Measurements from ENCODE around the gene ZNF280B.
"Not testable (repeated sequence)": the region's sequence is repeated elsewhere in the genome, so short reads cannot be mapped to it uniquely, and the experiment has no call there.

ZNF280B gene

GRCh38 chr22:22509912-22510311, 1.4 kb upstream of the ZNF280B start:
- H3K9ac ChIP-seq (ENCODE audit: low read depth in 1 of 2, low read length in 2 of 2); H3K27ac ChIP-seq (ENCODE audit: low read depth, low read length); H3K27me3 ChIP-seq (ENCODE audit: control insufficient read depth in 1 of 2, insufficient read depth in 2 of 2, low read length in 2 of 2); H3K9me3 ChIP-seq (ENCODE audit: control insufficient read depth in 1 of 2, low read length in 2 of 2); H3K4me3 ChIP-seq (ENCODE audit: low read depth in 1 of 2, low read length in 2 of 2); H3K36me3 ChIP-seq (ENCODE audit: control insufficient read depth in 1 of 2, insufficient read depth in 2 of 2, low read length in 2 of 2); H3K4me1 ChIP-seq (ENCODE audit: control insufficient read depth in 1 of 2, insufficient read depth in 2 of 2, low read length in 2 of 2): not testable (repeated sequence)

- H3K4me3 ChIP-seq (ENCODE audit: low read depth in 1 of 2, low read length in 2 of 2) = peak overlapping the region; percentile 72 to 85
- no peaks in the 10 kb centered on the region for H3K9me3 ChIP-seq (ENCODE audit: control insufficient read depth in 1 of 2, low read length in 2 of 2)
- no peaks in the 10 kb centered on the region for H3K27me3 ChIP-seq (ENCODE audit: control insufficient read depth in 1 of 2, insufficient read depth in 2 of 2, low read length in 2 of 2)
- H3K27ac ChIP-seq (ENCODE audit: low read depth, low read length) = no peak overlapping the region
- peak overlapping the region in 1 of 2 donors; percentile 26 for H3K9ac ChIP-seq (ENCODE audit: low read depth in 1 of 2, low read length in 2 of 2)
- H3K4me1 ChIP-seq (ENCODE audit: control insufficient read depth in 1 of 2, insufficient read depth in 2 of 2, low read length in 2 of 2) = peaks cover 4% of the 10 kb centered on the region in 2 donors
- H3K36me3 ChIP-seq (ENCODE audit: control insufficient read depth in 1 of 2, insufficient read depth in 2 of 2, low read length in 2 of 2) = no peaks in the 10 kb centered on the region
Measured at GRCh38 chr22:22507743-22508273, 734 bp downstream of the ZNF280B start.

DNA sequence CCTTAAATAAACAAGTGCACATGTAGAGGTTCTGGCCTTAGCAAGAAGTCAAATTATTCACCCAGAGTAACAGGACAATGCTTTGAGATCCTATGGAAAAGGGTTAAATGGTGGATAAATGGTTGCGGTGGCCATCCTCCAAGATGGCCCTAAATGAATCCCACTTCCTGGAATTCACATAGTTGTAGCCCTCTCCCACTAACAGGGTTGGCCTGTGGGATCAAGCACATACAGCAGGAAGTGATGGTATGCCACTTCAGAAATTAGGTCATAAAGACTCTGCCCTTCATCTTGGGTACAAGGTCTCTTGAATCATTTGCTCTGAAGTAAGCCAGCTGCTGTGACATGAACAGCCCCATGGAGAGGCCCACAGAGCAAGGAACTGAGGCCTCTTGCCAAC, 1.8 kb downstream of the ZNF280B start:
- Histone ChIP-seq H3K9ac (ENCODE audit: low read depth in 1 of 2, low read length in 2 of 2) (no peak overlapping the region), H3K27ac (ENCODE audit: low read depth, low read length) (no peak overlapping the region), H3K9me3 (ENCODE audit: control insufficient read depth in 1 of 2, low read length in 2 of 2) (no peaks in the 10 kb centered on the region), H3K4me1 (ENCODE audit: control insufficient read depth in 1 of 2, insufficient read depth in 2 of 2, low read length in 2 of 2) (peaks cover 4% of the 10 kb centered on the region in 2 donors), H3K36me3 (ENCODE audit: control insufficient read depth in 1 of 2, insufficient read depth in 2 of 2, low read length in 2 of 2) (no peaks in the 10 kb centered on the region), H3K27me3 (ENCODE audit: control insufficient read depth in 1 of 2, insufficient read depth in 2 of 2, low read length in 2 of 2) (no peaks in the 10 kb centered on the region), H3K4me3 (ENCODE audit: low read depth in 1 of 2, low read length in 2 of 2) (no peak overlapping the region)

DNA sequence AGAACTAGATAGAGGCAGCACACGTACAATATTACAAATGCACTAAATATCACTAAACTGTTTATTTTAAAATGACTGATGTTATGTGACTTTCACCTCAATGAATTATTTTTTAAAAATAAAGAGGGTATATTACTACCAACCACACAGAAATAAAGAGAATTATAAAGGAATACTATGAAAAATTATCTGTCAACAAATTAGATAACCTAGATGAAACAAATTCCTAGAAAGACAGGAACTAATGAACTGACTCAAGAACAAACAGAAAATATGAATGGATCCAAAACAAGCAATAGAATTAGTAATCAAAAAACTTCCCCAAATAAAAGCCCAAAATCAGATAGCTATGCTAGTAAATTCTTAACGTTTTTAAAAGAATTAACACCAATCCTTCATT, 10.3 kb downstream of the ZNF280B start:
- Histone ChIP-seq H3K9ac (ENCODE audit: low read depth in 1 of 2, low read length in 2 of 2) (no peak overlapping the region), H3K4me3 (ENCODE audit: low read depth in 1 of 2, low read length in 2 of 2) (no peak overlapping the region), H3K4me1 (ENCODE audit: control insufficient read depth in 1 of 2, insufficient read depth in 2 of 2, low read length in 2 of 2) (no peaks in the 10 kb centered on the region), H3K36me3 (ENCODE audit: control insufficient read depth in 1 of 2, insufficient read depth in 2 of 2, low read length in 2 of 2) (no peaks in the 10 kb centered on the region), H3K27ac (ENCODE audit: low read depth, low read length) (no peak overlapping the region), H3K9me3 (ENCODE audit: control insufficient read depth in 1 of 2, low read length in 2 of 2) (no peaks in the 10 kb centered on the region), H3K27me3 (ENCODE audit: control insufficient read depth in 1 of 2, insufficient read depth in 2 of 2, low read length in 2 of 2) (no peaks in the 10 kb centered on the region)

GRCh38 chr22:22491589-22491988, 17.0 kb downstream of the ZNF280B start:
- not testable (repeated sequence) for H3K9ac ChIP-seq (ENCODE audit: low read depth in 1 of 2, low read length in 2 of 2); H3K9me3 ChIP-seq (ENCODE audit: control insufficient read depth in 1 of 2, low read length in 2 of 2); H3K27me3 ChIP-seq (ENCODE audit: control insufficient read depth in 1 of 2, insufficient read depth in 2 of 2, low read length in 2 of 2); H3K36me3 ChIP-seq (ENCODE audit: control insufficient read depth in 1 of 2, insufficient read depth in 2 of 2, low read length in 2 of 2); H3K4me3 ChIP-seq (ENCODE audit: low read depth in 1 of 2, low read length in 2 of 2); H3K27ac ChIP-seq (ENCODE audit: low read depth, low read length); H3K4me1 ChIP-seq (ENCODE audit: control insufficient read depth in 1 of 2, insufficient read depth in 2 of 2, low read length in 2 of 2)

GRCh38 chr22:22488736-22489135, 19.8 kb downstream of the ZNF280B start:
- Histone ChIP-seq H3K36me3 (ENCODE audit: control insufficient read depth in 1 of 2, insufficient read depth in 2 of 2, low read length in 2 of 2) (no peaks in the 10 kb centered on the region), H3K27ac (ENCODE audit: low read depth, low read length) (no peak overlapping the region), H3K27me3 (ENCODE audit: control insufficient read depth in 1 of 2, insufficient read depth in 2 of 2, low read length in 2 of 2) (no peaks in the 10 kb centered on the region), H3K4me1 (ENCODE audit: control insufficient read depth in 1 of 2, insufficient read depth in 2 of 2, low read length in 2 of 2) (no peaks in the 10 kb centered on the region), H3K9me3 (ENCODE audit: control insufficient read depth in 1 of 2, low read length in 2 of 2) (no peaks in the 10 kb centered on the region), H3K4me3 (ENCODE audit: low read depth in 1 of 2, low read length in 2 of 2) (no peak overlapping the region), H3K9ac (ENCODE audit: low read depth in 1 of 2, low read length in 2 of 2) (no peak overlapping the region)

DNA sequence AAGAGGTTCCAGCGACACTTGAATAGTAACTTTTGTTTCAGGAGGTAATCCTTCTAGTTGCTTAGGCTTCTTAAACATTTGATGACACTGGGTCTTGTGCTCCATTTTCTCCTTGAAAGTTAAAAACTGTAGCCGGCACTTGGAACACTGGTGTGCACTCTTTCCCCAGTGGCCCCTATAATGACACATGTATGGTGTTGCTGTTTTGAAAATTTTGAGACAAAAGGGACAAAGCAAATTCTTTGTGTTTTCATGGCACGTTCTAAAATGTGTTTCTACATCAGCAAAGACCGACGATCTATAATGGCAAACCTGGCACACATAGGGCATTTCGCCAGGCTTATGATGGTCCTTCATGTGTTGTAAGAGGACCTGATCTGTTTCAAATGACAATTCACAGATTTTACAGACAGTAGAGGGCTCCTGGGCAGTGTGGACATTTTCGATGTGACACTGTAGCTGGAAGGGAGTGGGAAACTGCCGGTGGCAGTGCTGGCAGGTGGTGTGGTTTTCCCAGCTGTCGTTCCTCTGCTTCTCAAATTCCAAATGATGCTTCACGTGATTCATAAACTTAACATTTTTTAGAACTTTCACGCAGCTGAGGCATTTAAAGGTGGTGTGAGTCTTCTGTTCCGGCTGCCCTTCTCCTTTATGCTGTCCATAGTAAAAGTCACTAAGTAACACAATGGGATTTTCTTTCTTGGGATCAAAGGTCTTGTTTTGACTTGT, 20.5 kb downstream of the ZNF280B start:
- H3K27me3 ChIP-seq (ENCODE audit: control insufficient read depth in 1 of 2, insufficient read depth in 2 of 2, low read length in 2 of 2) = no peaks in the 10 kb centered on the region
- no peaks in the 10 kb centered on the region for H3K4me1 ChIP-seq (ENCODE audit: control insufficient read depth in 1 of 2, insufficient read depth in 2 of 2, low read length in 2 of 2)
- H3K36me3 ChIP-seq (ENCODE audit: control insufficient read depth in 1 of 2, insufficient read depth in 2 of 2, low read length in 2 of 2) = no peaks in the 10 kb centered on the region
- no peak overlapping the region for H3K4me3 ChIP-seq (ENCODE audit: low read depth in 1 of 2, low read length in 2 of 2)
- no peak overlapping the region for H3K27ac ChIP-seq (ENCODE audit: low read depth, low read length)
- H3K9ac ChIP-seq (ENCODE audit: low read depth in 1 of 2, low read length in 2 of 2) = no peak overlapping the region
- H3K9me3 ChIP-seq (ENCODE audit: control insufficient read depth in 1 of 2, low read length in 2 of 2) = no peaks in the 10 kb centered on the region

DNA sequence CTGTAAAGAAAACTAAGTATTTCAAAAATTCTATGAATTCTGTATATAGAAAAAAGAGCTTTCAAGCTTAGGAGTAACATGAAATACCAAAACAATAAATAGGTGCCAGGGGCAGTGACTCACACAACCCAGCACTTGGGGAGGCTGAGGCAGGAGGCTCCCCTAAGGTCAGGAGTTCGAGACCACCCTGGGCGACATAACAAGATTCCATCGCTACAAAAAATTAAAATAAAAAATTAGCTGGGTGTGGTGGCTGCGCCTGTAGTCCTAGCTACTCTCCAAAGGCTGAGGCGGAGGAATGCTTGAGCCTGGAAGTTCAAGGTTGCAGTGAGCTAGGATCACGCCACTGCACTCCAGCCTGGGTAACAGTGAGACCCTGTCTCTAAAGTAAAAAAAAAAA, 21.5 kb downstream of the ZNF280B start:
- no peak overlapping the region for H3K4me3 ChIP-seq (ENCODE audit: low read depth in 1 of 2, low read length in 2 of 2)
- H3K9me3 ChIP-seq (ENCODE audit: control insufficient read depth in 1 of 2, low read length in 2 of 2) = no peaks in the 10 kb centered on the region
- H3K9ac ChIP-seq (ENCODE audit: low read depth in 1 of 2, low read length in 2 of 2) = no peak overlapping the region
- no peaks in the 10 kb centered on the region for H3K36me3 ChIP-seq (ENCODE audit: control insufficient read depth in 1 of 2, insufficient read depth in 2 of 2, low read length in 2 of 2)
- H3K27me3 ChIP-seq (ENCODE audit: control insufficient read depth in 1 of 2, insufficient read depth in 2 of 2, low read length in 2 of 2) = no peaks in the 10 kb centered on the region
- no peaks in the 10 kb centered on the region for H3K4me1 ChIP-seq (ENCODE audit: control insufficient read depth in 1 of 2, insufficient read depth in 2 of 2, low read length in 2 of 2)
- H3K27ac ChIP-seq (ENCODE audit: low read depth, low read length) = no peak overlapping the region

- Histone ChIP-seq H3K9ac (ENCODE audit: low read depth in 1 of 2, low read length in 2 of 2) (no peak overlapping the region), H3K36me3 (ENCODE audit: control insufficient read depth in 1 of 2, insufficient read depth in 2 of 2, low read length in 2 of 2) (no peaks in the 10 kb centered on the region), H3K27ac (ENCODE audit: low read depth, low read length) (no peak overlapping the region), H3K4me1 (ENCODE audit: control insufficient read depth in 1 of 2, insufficient read depth in 2 of 2, low read length in 2 of 2) (no peaks in the 10 kb centered on the region), H3K9me3 (ENCODE audit: control insufficient read depth in 1 of 2, low read length in 2 of 2) (no peaks in the 10 kb centered on the region), H3K27me3 (ENCODE audit: control insufficient read depth in 1 of 2, insufficient read depth in 2 of 2, low read length in 2 of 2) (no peaks in the 10 kb centered on the region), H3K4me3 (ENCODE audit: low read depth in 1 of 2, low read length in 2 of 2) (no peak overlapping the region)
Measured at GRCh38 chr22:22486132-22486899, 22.2 kb downstream of the ZNF280B start.

- H3K9me3 ChIP-seq (ENCODE audit: control insufficient read depth in 1 of 2, low read length in 2 of 2) = no peaks in the 10 kb centered on the region
- no peak overlapping the region for H3K27ac ChIP-seq (ENCODE audit: low read depth, low read length)
Measured at GRCh38 chr22:22485524-22485923, 23.0 kb downstream of the ZNF280B start.

More at GRCh38 chr22:22485524-22485923, 23.0 kb downstream of the ZNF280B start:
- Histone ChIP-seq H3K9ac (ENCODE audit: low read depth in 1 of 2, low read length in 2 of 2) (no peak overlapping the region), H3K27me3 (ENCODE audit: control insufficient read depth in 1 of 2, insufficient read depth in 2 of 2, low read length in 2 of 2) (no peaks in the 10 kb centered on the region), H3K36me3 (ENCODE audit: control insufficient read depth in 1 of 2, insufficient read depth in 2 of 2, low read length in 2 of 2) (no peaks in the 10 kb centered on the region), H3K4me1 (ENCODE audit: control insufficient read depth in 1 of 2, insufficient read depth in 2 of 2, low read length in 2 of 2) (no peaks in the 10 kb centered on the region), H3K4me3 (ENCODE audit: low read depth in 1 of 2, low read length in 2 of 2) (no peak overlapping the region)
